ENCODE results near the gene CYSRT1.

CYSRT1 gene

GRCh38 chr9:137198051-137198901 is 26.7 kb upstream of the CYSRT1 start:
- ATAC-seq = no peak
- Mint-ChIP-seq H3K4me3 (peak overlapping the region; percentile 81), H3K27me3 (no peaks in the 10 kb centered on the region), H3K36me3 (no peaks in the 10 kb centered on the region), H3K9me3 (no peaks in the 10 kb centered on the region), H3K27ac (no peak overlapping the region), H3K4me1 (peaks cover 40% of the 10 kb centered on the region)

- Mint-ChIP-seq H3K27ac (no peak overlapping the region), H3K27me3 (no peaks in the 10 kb centered on the region), H3K9me3 (no peaks in the 10 kb centered on the region), H3K36me3 (no peaks in the 10 kb centered on the region), H3K4me3 (peak overlapping the region; percentile 81), H3K4me1 (peaks cover 40% of the 10 kb centered on the region)
- no peak for ATAC-seq
Measured at GRCh38 chr9:137198902-137199283, 26.1 kb upstream of the CYSRT1 start.

GRCh38 chr9:137199411-137200121 is 25.4 kb upstream of the CYSRT1 start:
- Mint-ChIP-seq H3K4me3 (peak overlapping the region; percentile 81), H3K9me3 (no peaks in the 10 kb centered on the region), H3K27ac (peak overlapping the region; percentile 64), H3K36me3 (no peaks in the 10 kb centered on the region), H3K4me1 (peaks cover 46% of the 10 kb centered on the region), H3K27me3 (no peaks in the 10 kb centered on the region)
- no peak for ATAC-seq

- peak within 1 kb of the TSS; percentile 85 for H3K4me3 Mint-ChIP-seq
- peaks cover 2% of the 10 kb centered on the region for H3K36me3 Mint-ChIP-seq
- peak; percentile 98 for ATAC-seq
- H3K9me3 Mint-ChIP-seq = no peaks in the 10 kb centered on the region
- H3K27me3 Mint-ChIP-seq = no peaks in the 10 kb centered on the region
- H3K27ac Mint-ChIP-seq = peak within 1 kb of the TSS; percentile 81
- H3K4me1 Mint-ChIP-seq = peaks cover 52% of the 10 kb centered on the region
Measured at GRCh38 chr9:137200311-137201204, 24.4 kb upstream of the CYSRT1 start, which contains the start of gene TPRN. TPRN (minus strand) TSS chr9:137200741; CDS start chr9:137200711, 30 bp downstream.

GRCh38 chr9:137201205-137201868 is 23.6 kb upstream of the CYSRT1 start:
- Mint-ChIP-seq H3K36me3 (peaks cover 5% of the 10 kb centered on the region), H3K4me3 (peak overlapping the region; percentile 85), H3K27ac (peak overlapping the region; percentile 81), H3K9me3 (no peaks in the 10 kb centered on the region), H3K4me1 (peaks cover 60% of the 10 kb centered on the region), H3K27me3 (no peaks in the 10 kb centered on the region)
- ATAC-seq = no peak

- Mint-ChIP-seq H3K4me3 (peak overlapping the region; percentile 31), H3K4me1 (peaks cover 66% of the 10 kb centered on the region), H3K9me3 (no peaks in the 10 kb centered on the region), H3K27me3 (no peaks in the 10 kb centered on the region), H3K27ac (no peak overlapping the region), H3K36me3 (peaks cover 20% of the 10 kb centered on the region)
- ATAC-seq = no peak
Measured at GRCh38 chr9:137202966-137203365, 22.0 kb upstream of the CYSRT1 start.

- Mint-ChIP-seq H3K4me3 (peak overlapping the region; percentile 85), H3K4me1 (peaks cover 55% of the 10 kb centered on the region), H3K27me3 (no peaks in the 10 kb centered on the region), H3K36me3 (peaks cover 27% of the 10 kb centered on the region), H3K9me3 (no peaks in the 10 kb centered on the region), H3K27ac (peak overlapping the region; percentile 96)
- no peak for ATAC-seq
Measured at GRCh38 chr9:137204731-137205125, 20.2 kb upstream of the CYSRT1 start.

- peak; percentile 71 for ATAC-seq
- Mint-ChIP-seq H3K36me3 (peaks cover 27% of the 10 kb centered on the region), H3K27ac (peak within 1 kb of the TSS; percentile 96), H3K9me3 (no peaks in the 10 kb centered on the region), H3K4me3 (peak within 1 kb of the TSS; percentile 85), H3K4me1 (peaks cover 54% of the 10 kb centered on the region), H3K27me3 (no peaks in the 10 kb centered on the region)
Measured at GRCh38 chr9:137205126-137206069, 19.6 kb upstream of the CYSRT1 start, which contains the start of the genes NDOR1 and TMEM203. NDOR1 (plus strand) TSS chr9:137205700; CDS start chr9:137205778, 78 bp downstream. TMEM203 (minus strand) TSS chr9:137205648; CDS start chr9:137205414, 234 bp downstream.

GRCh38 chr9:137206602-137207001 is 18.4 kb upstream of the CYSRT1 start:
- Mint-ChIP-seq H3K27me3 (no peaks in the 10 kb centered on the region), H3K4me1 (peaks cover 52% of the 10 kb centered on the region), H3K27ac (peak overlapping the region; percentile 96), H3K4me3 (peak overlapping the region; percentile 85), H3K36me3 (peaks cover 35% of the 10 kb centered on the region), H3K9me3 (no peaks in the 10 kb centered on the region)
- no peak for ATAC-seq

- ATAC-seq = no peak
- Mint-ChIP-seq H3K36me3 (peaks cover 43% of the 10 kb centered on the region), H3K4me3 (no peak overlapping the region), H3K4me1 (peaks cover 18% of the 10 kb centered on the region), H3K27ac (no peak overlapping the region), H3K9me3 (no peaks in the 10 kb centered on the region), H3K27me3 (no peaks in the 10 kb centered on the region)
Measured at GRCh38 chr9:137211532-137211931, 13.4 kb upstream of the CYSRT1 start.

- Mint-ChIP-seq H3K4me1 (peaks cover 8% of the 10 kb centered on the region), H3K36me3 (peaks cover 40% of the 10 kb centered on the region), H3K27ac (no peak overlapping the region), H3K27me3 (no peaks in the 10 kb centered on the region), H3K4me3 (no peak overlapping the region), H3K9me3 (no peaks in the 10 kb centered on the region)
- ATAC-seq = no peak
Measured at GRCh38 chr9:137212520-137212919, 12.5 kb upstream of the CYSRT1 start.

GRCh38 chr9:137213160-137214060 is 11.6 kb upstream of the CYSRT1 start:
- peaks cover 5% of the 10 kb centered on the region for H3K4me1 Mint-ChIP-seq
- no peak overlapping the region for H3K4me3 Mint-ChIP-seq
- no peaks in the 10 kb centered on the region for H3K27me3 Mint-ChIP-seq
- H3K27ac Mint-ChIP-seq = no peak overlapping the region
- H3K9me3 Mint-ChIP-seq = no peaks in the 10 kb centered on the region
- H3K36me3 Mint-ChIP-seq = peaks cover 37% of the 10 kb centered on the region
- ATAC-seq = no peak

GRCh38 chr9:137214620-137215019 is 10.4 kb upstream of the CYSRT1 start:
- Mint-ChIP-seq H3K27me3 (no peaks in the 10 kb centered on the region), H3K4me3 (no peak overlapping the region), H3K4me1 (peaks cover 5% of the 10 kb centered on the region), H3K9me3 (no peaks in the 10 kb centered on the region), H3K36me3 (peaks cover 31% of the 10 kb centered on the region), H3K27ac (no peak overlapping the region)
- no peak for ATAC-seq
